GM06990 (cell line): Measurements from ENCODE around the gene PTPN14.

Experiments
- DNase-seq: peaks from one replicate; pipeline ENCODE4 v3.0.0-alpha.2; 2011; ENCODE audit not compliant: insufficient read length; ENCODE audit errors: extremely low read depth
- H3K27me3 ChIP-seq: replicated peaks from 2 replicates; pipeline ENCODE4 v1.6.0; 2011; ENCODE audit warnings: low read length; ENCODE audit not compliant: control insufficient read depth, insufficient read depth
- H3K36me3 ChIP-seq: 2 replicates; pipeline ENCODE4 v1.5.1; 2011; ENCODE audit warnings: low read length; ENCODE audit not compliant: control insufficient read depth, insufficient read depth
- H3K4me3 ChIP-seq: replicated peaks from 2 replicates; pipeline ENCODE4 v1.5.1; 2011; ENCODE audit warnings: low read depth, mild to moderate bottlenecking, control low read depth, low read length
- CTCF ChIP-seq: IDR thresholded peaks from 2 replicates; pipeline ENCODE4 v1.5.1; 2011; ENCODE audit warnings: low read length, control low read depth, mild to moderate bottlenecking, inconsistent platforms; ENCODE audit not compliant: insufficient read depth, poor library complexity, severe bottlenecking

The PTPN14 gene

DNA sequence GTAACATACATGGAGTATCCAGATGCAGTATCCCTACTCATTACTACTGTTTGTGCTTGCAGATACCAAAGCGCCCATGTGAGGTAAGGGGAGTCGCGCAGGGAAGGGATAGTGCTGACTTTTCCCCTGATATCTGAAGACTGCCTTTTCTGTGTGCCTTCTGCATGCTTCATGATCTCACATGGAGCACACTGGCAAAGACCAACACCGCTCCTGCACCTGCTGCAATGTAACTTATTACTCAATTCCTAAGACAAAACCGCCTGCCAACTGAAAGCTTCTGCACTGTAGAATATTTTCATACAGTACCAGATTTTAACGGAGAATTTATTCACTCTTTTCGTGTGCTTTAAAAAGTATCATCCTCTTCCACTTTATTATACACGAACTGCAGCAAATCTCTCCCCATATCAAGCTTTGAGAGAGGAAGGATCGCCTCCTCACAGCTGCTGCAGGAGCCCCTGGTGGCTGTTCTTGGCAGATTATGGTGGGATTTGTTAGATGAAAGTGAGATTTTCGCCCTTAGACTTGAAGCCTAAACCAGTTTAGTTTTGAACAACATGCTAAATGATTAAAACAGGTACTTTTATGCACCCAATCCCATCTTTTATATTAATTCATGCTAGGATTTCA is 99.1 kb downstream of the PTPN14 start:
- Histone ChIP-seq H3K27me3 (no peaks in the 10 kb centered on the region), H3K36me3 (no peaks in the 10 kb centered on the region), H3K4me3 (no peak overlapping the region)
- TF ChIP-seq CTCF: peak; percentile 10
- DNase-seq: no peak

DNA sequence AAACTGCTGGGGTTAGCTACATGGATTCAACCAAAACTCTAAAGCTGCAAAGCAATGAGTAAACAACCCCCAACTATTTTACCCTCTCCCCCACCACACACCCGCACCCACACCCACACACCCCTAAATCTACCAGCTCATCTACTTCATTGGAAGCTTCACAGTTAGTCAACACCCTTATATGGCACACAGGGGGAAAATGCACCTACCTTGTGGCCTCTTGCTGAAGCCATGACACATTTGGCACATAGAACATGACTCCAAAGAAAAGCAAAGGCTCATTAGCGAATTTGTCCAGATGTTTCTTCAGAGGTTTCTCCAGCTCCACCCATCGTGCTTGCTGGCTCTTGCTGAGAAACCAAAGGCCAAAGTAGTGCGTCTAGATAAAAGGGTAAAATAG is 99.8 kb downstream of the PTPN14 start:
- TF ChIP-seq CTCF: no peak
- H3K27me3 ChIP-seq: no peaks in the 10 kb centered on the region
- no peak overlapping the region for H3K4me3 ChIP-seq
- no peaks in the 10 kb centered on the region for H3K36me3 ChIP-seq
- DNase-seq: no peak

- DNase-seq: no peak
- Histone ChIP-seq H3K27me3 (no peaks in the 10 kb centered on the region), H3K36me3 (no peaks in the 10 kb centered on the region), H3K4me3 (no peak overlapping the region)
- TF ChIP-seq CTCF: no peak
Observed at GRCh38 chr1:214449371-214449770, 102.0 kb downstream of the PTPN14 start.

- Histone ChIP-seq H3K36me3 (no peaks in the 10 kb centered on the region), H3K4me3 (no peak overlapping the region), H3K27me3 (no peaks in the 10 kb centered on the region)
- TF ChIP-seq CTCF: no peak
- DNase-seq: no peak
Observed at GRCh38 chr1:214448536-214448935, 102.9 kb downstream of the PTPN14 start.

DNA sequence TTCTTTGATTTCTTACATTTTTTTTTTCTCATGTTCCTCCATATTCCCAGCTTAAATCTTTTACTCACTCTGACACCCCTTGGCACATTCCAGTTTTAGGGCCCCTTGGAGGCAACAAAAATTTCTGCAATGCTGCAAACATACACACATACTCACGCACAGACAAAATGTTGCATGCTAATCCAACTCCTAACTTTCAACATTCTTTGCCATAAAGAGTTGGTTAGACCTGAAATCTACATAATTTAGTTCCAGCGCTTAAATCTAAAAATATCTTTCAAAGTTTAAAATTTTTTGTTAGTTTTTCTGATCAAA is 103.9 kb downstream of the PTPN14 start:
- H3K27me3 ChIP-seq: no peaks in the 10 kb centered on the region
- H3K4me3 ChIP-seq: no peak overlapping the region
- no peak for DNase-seq
- TF ChIP-seq CTCF: no peak
- no peaks in the 10 kb centered on the region for H3K36me3 ChIP-seq
